WI38 (cell line): ENCODE results near the gene DCLRE1B.

Source experiments
- H3K4me3 ChIP-seq: 2 replicates; pipeline ENCODE4 v1.5.1; 2011; ENCODE audit warnings: low read depth, mild to moderate bottlenecking, control low read depth, low read length
- TF ChIP-seq, protein P1 (sequence below): IDR thresholded peaks from 2 replicates; pipeline ENCODE4 v1.5.1; 2012; ENCODE audit warnings: low read depth, mild to moderate bottlenecking, control low read depth, low read length

Gene DCLRE1B

DNA sequence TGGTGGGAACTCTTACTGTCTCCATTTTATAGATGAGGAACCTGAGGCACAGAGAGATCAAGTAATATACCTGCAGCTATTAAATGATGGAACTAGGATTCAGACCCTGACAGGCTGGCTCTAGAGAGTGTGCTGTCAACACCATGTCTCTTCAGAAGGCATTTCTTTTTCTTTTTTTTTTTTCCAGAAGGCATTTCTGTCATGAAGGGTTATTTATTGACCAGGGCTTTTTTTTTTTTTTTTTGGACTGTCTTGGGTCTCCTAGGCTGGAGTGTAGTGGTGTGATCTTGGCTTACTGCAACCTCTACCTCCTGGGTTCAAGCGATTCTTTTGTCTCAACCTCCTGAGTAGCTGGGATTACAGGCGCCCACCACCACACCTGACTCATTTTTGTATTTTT is 46.6 kb downstream of the DCLRE1B start:
- H3K4me3 ChIP-seq = no peak overlapping the region
- TF ChIP-seq, protein P1, sequence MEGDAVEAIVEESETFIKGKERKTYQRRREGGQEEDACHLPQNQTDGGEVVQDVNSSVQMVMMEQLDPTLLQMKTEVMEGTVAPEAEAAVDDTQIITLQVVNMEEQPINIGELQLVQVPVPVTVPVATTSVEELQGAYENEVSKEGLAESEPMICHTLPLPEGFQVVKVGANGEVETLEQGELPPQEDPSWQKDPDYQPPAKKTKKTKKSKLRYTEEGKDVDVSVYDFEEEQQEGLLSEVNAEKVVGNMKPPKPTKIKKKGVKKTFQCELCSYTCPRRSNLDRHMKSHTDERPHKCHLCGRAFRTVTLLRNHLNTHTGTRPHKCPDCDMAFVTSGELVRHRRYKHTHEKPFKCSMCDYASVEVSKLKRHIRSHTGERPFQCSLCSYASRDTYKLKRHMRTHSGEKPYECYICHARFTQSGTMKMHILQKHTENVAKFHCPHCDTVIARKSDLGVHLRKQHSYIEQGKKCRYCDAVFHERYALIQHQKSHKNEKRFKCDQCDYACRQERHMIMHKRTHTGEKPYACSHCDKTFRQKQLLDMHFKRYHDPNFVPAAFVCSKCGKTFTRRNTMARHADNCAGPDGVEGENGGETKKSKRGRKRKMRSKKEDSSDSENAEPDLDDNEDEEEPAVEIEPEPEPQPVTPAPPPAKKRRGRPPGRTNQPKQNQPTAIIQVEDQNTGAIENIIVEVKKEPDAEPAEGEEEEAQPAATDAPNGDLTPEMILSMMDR = no peak

DNA sequence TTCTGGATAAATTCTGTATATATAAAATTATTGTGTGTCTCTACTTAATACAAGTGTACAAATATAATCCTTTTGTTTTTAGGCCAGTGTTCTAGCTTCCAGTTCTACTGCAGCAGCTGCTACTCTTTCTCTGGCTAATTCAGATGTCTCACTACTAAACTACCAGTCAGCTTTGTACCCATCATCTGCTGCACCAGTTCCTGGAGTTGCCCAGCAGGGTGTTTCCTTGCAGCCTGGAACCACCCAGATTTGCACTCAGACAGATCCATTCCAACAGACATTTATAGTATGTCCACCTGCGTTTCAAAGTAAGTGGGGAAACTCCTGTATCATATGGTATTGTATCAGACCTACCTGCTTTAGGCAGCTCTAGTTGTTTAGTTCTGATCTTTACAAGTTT is 52.9 kb downstream of the DCLRE1B start:
- TF ChIP-seq, protein P1 = no peak
- no peak overlapping the region for H3K4me3 ChIP-seq

DNA sequence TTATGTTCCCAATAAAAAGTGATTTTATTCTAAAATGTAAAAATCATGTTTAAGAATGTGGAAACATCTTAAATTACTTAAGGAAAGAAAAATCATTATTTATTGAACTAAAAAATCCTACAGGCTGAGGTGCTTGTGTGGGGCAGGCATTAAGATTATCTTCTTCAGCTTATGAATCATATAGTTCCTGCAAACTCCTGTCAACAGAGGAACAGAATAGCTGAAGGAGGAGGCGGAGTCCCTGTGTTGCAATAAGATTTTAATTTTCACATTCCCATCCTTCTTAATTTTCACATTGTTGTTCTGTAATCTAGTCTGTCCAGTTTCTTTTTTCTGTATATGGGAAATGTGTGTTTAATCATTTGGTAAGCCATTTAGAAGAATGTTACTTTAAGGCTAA is 53.6 kb downstream of the DCLRE1B start:
- no peak overlapping the region for H3K4me3 ChIP-seq
- TF ChIP-seq, protein P1 = no peak

DNA sequence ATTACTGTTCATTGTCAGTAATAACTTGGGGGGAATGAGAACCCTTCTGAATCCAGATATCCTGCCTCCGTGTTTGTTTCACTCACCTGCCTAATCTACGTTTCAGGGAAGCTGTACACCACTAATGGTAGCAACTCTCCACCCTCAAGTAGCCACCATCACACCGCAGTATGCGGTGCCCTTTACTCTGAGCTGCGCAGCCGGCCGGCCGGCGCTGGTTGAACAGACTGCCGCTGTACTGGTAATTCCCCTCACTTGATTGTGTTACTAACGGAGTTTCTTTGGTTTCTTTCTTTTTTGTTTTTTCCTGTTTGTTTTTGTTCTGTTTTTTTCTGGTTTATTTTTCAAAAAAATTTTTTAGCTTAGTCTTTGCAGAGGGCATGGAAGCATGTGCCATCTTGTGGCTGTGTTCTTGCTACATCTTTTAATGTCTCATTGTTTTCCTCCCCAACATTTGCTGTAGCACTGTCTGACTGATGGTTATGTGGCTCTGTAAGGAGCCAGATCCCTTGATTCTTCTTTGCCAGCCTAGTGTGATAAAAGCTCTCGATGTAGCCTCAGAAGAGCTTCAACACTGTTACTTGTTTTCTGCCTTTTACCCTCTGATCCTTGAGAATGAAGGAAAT is 58.3 kb downstream of the DCLRE1B start:
- H3K4me3 ChIP-seq = no peak overlapping the region

More for the DNA sequence above, 58.3 kb downstream of the DCLRE1B start:
- TF ChIP-seq, protein P1 = no peak
